ENCODE results near the gene EGFLAM. TPM values are rescaled to one million over a fixed set of nuclear protein-coding genes. Genes with fewer than 3 reads are reported as not detected.

EGFLAM gene
- total and polyA plus RNA-seq, 10 of the 15 experiments (the other 5 are each of a cell fraction or from before 2014, with no cell fraction given) = 0.37 TPM; not detected in 9

DNA sequence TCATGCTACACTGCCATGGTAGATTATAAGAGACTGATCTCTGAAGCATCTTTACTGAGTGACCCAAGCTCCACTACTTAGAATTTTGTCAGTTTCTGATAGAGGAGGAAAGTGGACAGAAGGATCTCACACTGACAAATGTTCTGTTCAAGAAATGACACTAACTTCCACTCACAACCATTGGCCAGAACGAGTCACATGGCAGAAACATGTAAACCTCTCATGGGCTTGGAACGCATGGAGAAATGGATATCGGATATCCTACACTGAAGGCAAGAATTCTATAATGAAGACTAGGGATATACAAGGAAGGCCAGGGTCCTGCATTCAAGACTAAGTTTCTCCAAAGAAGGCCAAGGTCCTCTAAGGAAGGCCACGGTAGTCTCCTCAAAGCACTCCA lies 31.1 kb downstream of the EGFLAM start:
- no peak for DNase-seq (ENCODE audit: low read depth, low spot score)
- TF ChIP-seq SMAD1 (IDR thresholded peaks at IDR 0.05; ENCODE audit: low read depth, partially characterized antibody) (no peak), CTCF (IDR thresholded peaks at IDR 0.05 in 2 of 3, conservative IDR thresholded peaks at IDR 0.05 in 1 of 3; ENCODE audit: control insufficient read depth in 2 of 3, extremely low read depth in 1 of 3, insufficient read depth in 1 of 3, low read depth in 3 of 3, low read length in 3 of 3) (no peak), SRF (IDR thresholded peaks at IDR 0.05; ENCODE audit: low read depth in 2 of 2, low read length in 2 of 2) (no peak), MXI1 (IDR thresholded peaks at IDR 0.05; ENCODE audit: low read depth, low read length) (no peak), RB1 (IDR thresholded peaks at IDR 0.05; ENCODE audit: borderline replicate concordance) (no peak), NR2C1 (IDR thresholded peaks at IDR 0.05) (no peak), SPI1 (IDR thresholded peaks at IDR 0.05; ENCODE audit: borderline replicate concordance, insufficient read depth, low read depth, low read length) (no peak), SREBF2 (IDR thresholded peaks at IDR 0.05; ENCODE audit: low read length) (no peak), E2F8 (IDR thresholded peaks at IDR 0.05; ENCODE audit: low read depth, partially characterized antibody) (no peak), RUNX3 (IDR thresholded peaks at IDR 0.05; ENCODE audit: low read length) (no peak), NRF1 (conservative IDR thresholded peaks at IDR 0.05; ENCODE audit: low read depth, low read length) (no peak), MYB (IDR thresholded peaks at IDR 0.05; ENCODE audit: borderline replicate concordance, low read depth, low read length) (no peak), ELK1 (IDR thresholded peaks at IDR 0.05; ENCODE audit: low read depth, low read length) (no peak), CHD1 (IDR thresholded peaks at IDR 0.05; ENCODE audit: low read depth, low read length) (no peak), NFXL1 (IDR thresholded peaks at IDR 0.05; ENCODE audit: borderline replicate concordance) (no peak), BCL11A (IDR thresholded peaks at IDR 0.05; ENCODE audit: low read depth, low read length) (no peak), LARP7 (IDR thresholded peaks at IDR 0.05) (no peak), RFX5 (IDR thresholded peaks at IDR 0.05; ENCODE audit: low read depth, low read length) (no peak)
- no peak overlapping the region for H3K4me2 ChIP-seq (ENCODE audit: control insufficient read depth, insufficient read depth)
- H3K4me3 ChIP-seq = no peak overlapping the region
- ATAC-seq = no peak
- in situ Hi-C loops (cut with MboI) (no loop called here), intact Hi-C loops (cut with micrococcal nuclease; ENCODE audit: unreplicated experiment) (no loop called here)
- H3K27ac ChIP-seq (ENCODE audit: control insufficient read depth, insufficient read depth) = no peak overlapping the region
- H3K9me3 ChIP-seq (replicated peaks; ENCODE audit: control insufficient read depth, insufficient read depth, low read length) = no peaks in the 10 kb centered on the region
- no peak overlapping the region for H3K9ac ChIP-seq (ENCODE audit: control insufficient read depth, insufficient read depth, low read length)
- no peaks in the 10 kb centered on the region for H3K36me3 ChIP-seq (ENCODE audit: control insufficient read depth in 2 of 2, insufficient read depth in 2 of 2, low read length in 1 of 2)
- no peaks in the 10 kb centered on the region for H3K27me3 ChIP-seq (replicated peaks in 1 of 2; ENCODE audit: control insufficient read depth in 2 of 2, insufficient read depth in 2 of 2, low read length in 1 of 2)
- H4K20me1 ChIP-seq (ENCODE audit: control insufficient read depth, insufficient read depth) = no peaks in the 10 kb centered on the region
- no peaks in the 10 kb centered on the region for H3K4me1 ChIP-seq (ENCODE audit: control insufficient read depth, insufficient read depth, low read length)
- ChIA-PET RAD21 (ENCODE audit: unreplicated experiment) (no interaction called here), CTCF (interaction anchor here (1.2 kb wide), 1 partner anchor 24 kb away, joined by 3 read pairs; no protein-coding TSS in a partner anchor), POLR2A (no interaction called here), SMC1A (ENCODE audit: uncharacterized antibody, unreplicated experiment) (interaction anchor here (0.6 to 1.2 kb wide), 3 partner anchors 26 to 1016 kb away, joined by 3 read pairs; no protein-coding TSS in a partner anchor)
- H3K79me2 ChIP-seq (ENCODE audit: control insufficient read depth, insufficient read depth, low read length) = no peaks in the 10 kb centered on the region
- H2AFZ ChIP-seq (ENCODE audit: control insufficient read depth, low read depth, low read length) = no peak overlapping the region
- FAIRE-seq = no peak
- WGBS (ENCODE audit: insufficient coverage, insufficient replicate concordance, low lambda C conversion rate, missing lambda C conversion rate) = 38% methylated on average over 4 of the region's 4 CpGs
- BruUV-seq (replicated peaks) = no TSS peak

Measured in GM12878 (cell line).